Dedifferentiated amniotic fluid mesenchymal stem cell (primary cell): ENCODE results near the gene SNCAIP.
"Not testable (repeated sequence)": the region's sequence is repeated elsewhere in the genome, so short reads cannot be mapped to it uniquely, and the experiment has no call there.

Source experiments
- DNase-seq: peaks from one replicate; pipeline ENCODE4 v3.0.0-alpha.2; 2016; ENCODE audit errors: extremely low spot score

SNCAIP gene

GRCh38 chr5:122314036-122314435 is 2.0 kb downstream of the SNCAIP start:
- DNase-seq: no peak

- DNase-seq: no peak
Observed at GRCh38 chr5:122315521-122315920, 3.5 kb downstream of the SNCAIP start.

GRCh38 chr5:122316656-122317055 is 4.6 kb downstream of the SNCAIP start:
- DNase-seq: no peak

GRCh38 chr5:122319897-122320296 is 7.9 kb downstream of the SNCAIP start:
- DNase-seq: no peak

GRCh38 chr5:122321921-122322320 is 9.9 kb downstream of the SNCAIP start:
- no peak for DNase-seq

GRCh38 chr5:122322801-122323548 is 10.9 kb downstream of the SNCAIP start:
- peak; percentile 28 for DNase-seq

GRCh38 chr5:122323738-122324137 is 11.7 kb downstream of the SNCAIP start:
- DNase-seq: no peak

GRCh38 chr5:122327110-122327509 is 15.1 kb downstream of the SNCAIP start:
- no peak for DNase-seq

GRCh38 chr5:122330881-122331280 is 18.8 kb downstream of the SNCAIP start:
- DNase-seq: no peak

GRCh38 chr5:122332599-122333555 is 20.8 kb downstream of the SNCAIP start:
- DNase-seq: no peak

- no peak for DNase-seq
Observed at GRCh38 chr5:122333564-122333963, 21.5 kb downstream of the SNCAIP start.

- no peak for DNase-seq
Observed at GRCh38 chr5:122339591-122339990, 27.6 kb downstream of the SNCAIP start.

GRCh38 chr5:122341087-122341486 is 29.1 kb downstream of the SNCAIP start:
- no peak for DNase-seq

- DNase-seq: no peak
Observed at GRCh38 chr5:122342256-122342655, 30.2 kb downstream of the SNCAIP start.

- no peak for DNase-seq
Observed at GRCh38 chr5:122346897-122347581, 35.0 kb downstream of the SNCAIP start.

GRCh38 chr5:122350496-122350895 is 38.5 kb downstream of the SNCAIP start:
- no peak for DNase-seq

- peak; percentile 19 for DNase-seq
Observed at GRCh38 chr5:122351416-122352157, 39.5 kb downstream of the SNCAIP start.

- peak; percentile 41 for DNase-seq
Observed at GRCh38 chr5:122352331-122352730, 40.3 kb downstream of the SNCAIP start.

- not testable (repeated sequence) for DNase-seq
Observed at GRCh38 chr5:122353361-122353760, 41.3 kb downstream of the SNCAIP start.

- DNase-seq: peak; percentile 57
Observed at GRCh38 chr5:122354293-122354692, 42.3 kb downstream of the SNCAIP start.

- no peak for DNase-seq
Observed at GRCh38 chr5:122355324-122355723, 43.3 kb downstream of the SNCAIP start.
